ENCODE results near the gene ZNF750. TPM values are rescaled to one million over a fixed set of nuclear protein-coding genes. Genes with fewer than 3 reads are reported as not detected.

Gene ZNF750
- total RNA-seq, 1 donor from 2014 or later: not detected

GRCh38 chr17:82860606-82861392 is 21.0 kb upstream of the ZNF750 start:
- intact Hi-C loops (cut with micrococcal nuclease): loop anchor here (1.0 kb wide), 1 partner anchor 78 kb away; no protein-coding TSS in a partner anchor

GRCh38 chr17:82859431-82860403 is 19.9 kb upstream of the ZNF750 start:
- intact Hi-C loops (cut with micrococcal nuclease): loop anchor here (1.0 kb wide), 1 partner anchor 77 kb away; no protein-coding TSS in a partner anchor

- intact Hi-C loops (cut with micrococcal nuclease): no loop called here
These were observed 18.7 kb upstream of the ZNF750 start for GRCh38 chr17:82858376-82859126.

- intact Hi-C loops (cut with micrococcal nuclease): no loop called here
These were observed 16.5 kb upstream of the ZNF750 start for GRCh38 chr17:82856361-82856760.

DNA sequence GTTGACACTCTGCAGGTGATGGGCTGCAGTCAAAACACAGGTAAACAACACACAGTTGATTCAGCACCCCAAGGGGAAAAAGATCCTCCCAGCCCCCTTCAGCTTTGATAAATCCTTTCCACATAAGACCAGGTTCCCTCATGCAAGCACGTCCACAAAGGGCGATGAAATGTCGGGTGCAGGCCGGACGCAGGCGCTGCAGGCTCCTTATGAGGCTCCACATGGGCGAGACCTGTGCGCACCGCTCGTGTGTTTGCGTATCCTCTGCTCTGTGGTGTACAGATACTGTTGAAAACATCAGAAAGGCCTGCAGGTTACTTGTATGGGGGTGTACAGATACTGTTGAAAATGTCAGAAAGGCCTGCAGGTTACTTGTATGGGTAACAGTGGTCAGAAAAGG is 14.4 kb upstream of the ZNF750 start:
- intact Hi-C loops (cut with micrococcal nuclease): no loop called here

GRCh38 chr17:82851381-82851780 is 11.6 kb upstream of the ZNF750 start:
- intact Hi-C loops (cut with micrococcal nuclease): no loop called here

DNA sequence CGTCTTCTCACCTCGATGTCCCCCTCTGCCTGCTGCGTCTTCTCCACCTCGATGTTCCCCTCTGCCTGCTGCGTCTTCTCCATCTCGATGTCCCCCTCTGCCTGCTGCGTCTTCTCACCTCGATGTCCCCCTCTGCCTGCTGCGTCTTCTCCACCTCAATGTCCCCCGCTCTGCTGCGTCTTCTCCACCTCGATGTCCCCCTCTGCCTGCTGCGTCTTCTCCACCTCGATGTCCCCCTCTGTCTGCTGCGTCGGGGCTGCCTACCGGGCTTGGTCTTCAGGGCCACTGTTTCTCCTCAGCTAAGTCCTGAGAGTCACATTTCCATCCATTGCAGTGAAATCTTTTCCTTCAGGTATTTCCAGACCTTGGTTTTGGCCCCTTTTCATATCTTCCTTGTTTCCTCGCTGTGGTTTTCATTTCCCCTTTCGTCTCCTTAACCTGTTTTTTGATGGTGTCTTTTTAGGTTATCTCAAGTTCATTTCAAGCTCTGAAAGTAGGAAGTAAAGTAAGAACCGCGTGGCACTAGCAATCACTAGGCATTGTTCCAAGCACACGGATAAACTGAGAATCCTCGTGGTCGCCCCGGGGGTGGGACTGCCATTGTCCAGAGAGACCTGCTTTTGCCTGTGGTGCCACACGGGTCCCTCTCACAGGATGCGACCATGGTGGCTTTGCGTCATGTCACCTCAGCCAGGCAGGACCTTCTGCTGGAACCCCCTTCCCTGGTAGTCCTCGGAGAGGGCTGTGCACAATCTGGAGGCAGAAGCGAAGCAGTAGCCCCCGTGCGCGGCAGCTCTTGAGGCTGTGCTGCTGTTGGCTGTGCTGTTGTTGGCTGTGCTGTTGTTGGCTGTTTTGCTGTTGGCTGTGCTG is 9.5 kb upstream of the ZNF750 start:
- intact Hi-C loops (cut with micrococcal nuclease): no loop called here

GRCh38 chr17:82848022-82848592 is 8.3 kb upstream of the ZNF750 start:
- intact Hi-C loops (cut with micrococcal nuclease): no loop called here

DNA sequence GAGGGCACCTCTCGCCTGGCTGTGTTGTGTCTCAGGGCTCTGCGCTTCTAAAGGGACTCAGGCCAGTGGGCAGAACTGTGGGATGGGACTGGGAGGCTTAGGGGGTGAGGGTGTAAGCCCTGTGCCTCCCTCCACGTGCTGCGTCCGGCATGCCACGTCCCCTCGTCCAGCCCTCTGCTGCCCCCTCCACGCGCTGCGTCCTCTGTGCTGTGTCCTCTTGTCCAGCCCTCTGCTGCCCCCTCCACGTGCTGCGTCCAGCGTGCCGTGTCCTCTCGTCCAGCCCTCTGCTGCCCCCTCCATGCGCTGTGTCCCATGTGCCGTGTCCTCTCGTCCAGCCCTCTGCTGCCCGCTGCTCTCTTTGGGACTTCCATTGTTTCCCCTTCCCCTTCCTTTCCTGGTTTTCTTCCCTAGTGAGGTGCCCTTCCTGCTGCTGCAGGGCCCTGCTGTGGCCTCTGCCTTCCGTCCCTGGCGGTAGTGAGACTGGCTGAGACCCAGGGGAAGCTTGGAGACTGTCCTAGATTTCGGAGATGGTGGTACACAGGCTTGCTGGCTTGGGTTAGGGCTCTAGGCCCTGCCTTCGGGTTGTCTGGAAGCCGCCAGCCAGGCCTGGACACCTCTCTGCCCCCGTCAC is 6.4 kb upstream of the ZNF750 start:
- intact Hi-C loops (cut with micrococcal nuclease): no loop called here

GRCh38 chr17:82845163-82845807 is 5.5 kb upstream of the ZNF750 start:
- intact Hi-C loops (cut with micrococcal nuclease): no loop called here

DNA sequence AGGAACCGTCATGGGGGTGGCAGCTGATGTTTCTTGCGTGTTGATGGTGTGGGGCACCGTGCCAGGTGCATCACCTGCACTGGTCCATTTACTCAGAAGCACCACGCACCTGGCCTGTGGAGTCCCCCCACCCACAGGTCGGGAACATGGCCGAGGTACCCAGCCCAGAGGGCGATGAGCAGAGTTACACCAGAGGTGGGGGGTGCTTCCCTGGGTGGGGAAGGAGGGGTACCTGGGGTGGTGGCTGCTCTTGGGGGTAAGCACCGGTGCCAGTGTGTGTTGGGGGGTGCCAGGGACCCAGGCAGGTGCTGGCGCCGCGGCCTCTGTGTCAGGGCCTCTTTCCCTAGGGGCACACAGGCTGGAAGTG is 5.0 kb upstream of the ZNF750 start:
- intact Hi-C loops (cut with micrococcal nuclease): no loop called here

DNA sequence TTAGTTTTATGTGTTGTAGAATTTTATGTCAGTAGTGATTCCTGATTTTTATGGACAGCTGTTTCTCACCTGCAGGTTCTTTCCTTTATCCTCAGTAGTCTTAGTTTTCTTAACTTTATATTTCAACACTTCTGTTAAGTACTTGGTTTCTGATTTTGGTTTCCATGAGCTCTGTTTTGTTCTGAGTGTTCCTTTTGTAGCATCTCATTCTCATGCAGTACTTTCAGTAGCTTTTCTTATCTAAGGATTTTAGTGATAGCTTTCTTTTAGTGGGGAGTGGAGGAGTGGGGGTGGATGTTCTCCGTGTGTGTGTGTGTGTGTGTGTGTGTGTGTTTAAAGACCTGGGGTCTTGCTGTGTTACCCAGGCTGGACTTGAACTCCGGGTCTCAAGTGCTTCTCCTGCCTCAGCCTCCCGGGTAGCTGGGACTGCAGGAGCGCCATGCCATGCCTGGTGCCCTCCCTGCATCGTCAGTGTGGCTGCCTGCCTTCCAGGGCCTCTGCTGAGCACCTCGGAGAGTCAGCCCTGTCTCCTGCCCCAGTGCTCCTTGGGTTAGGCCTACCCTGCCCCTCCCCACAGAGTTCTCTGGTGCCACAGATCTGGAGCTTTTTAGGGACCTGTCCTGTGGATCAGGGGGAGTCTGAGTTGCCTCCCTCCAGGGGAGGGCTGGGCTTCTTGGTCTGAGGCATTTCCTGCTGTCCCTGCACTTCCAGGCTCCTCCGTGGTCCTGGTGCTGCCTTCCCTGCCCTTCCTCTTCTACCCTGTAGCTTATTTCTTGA is 4.3 kb upstream of the ZNF750 start:
- intact Hi-C loops (cut with micrococcal nuclease): no loop called here

DNA sequence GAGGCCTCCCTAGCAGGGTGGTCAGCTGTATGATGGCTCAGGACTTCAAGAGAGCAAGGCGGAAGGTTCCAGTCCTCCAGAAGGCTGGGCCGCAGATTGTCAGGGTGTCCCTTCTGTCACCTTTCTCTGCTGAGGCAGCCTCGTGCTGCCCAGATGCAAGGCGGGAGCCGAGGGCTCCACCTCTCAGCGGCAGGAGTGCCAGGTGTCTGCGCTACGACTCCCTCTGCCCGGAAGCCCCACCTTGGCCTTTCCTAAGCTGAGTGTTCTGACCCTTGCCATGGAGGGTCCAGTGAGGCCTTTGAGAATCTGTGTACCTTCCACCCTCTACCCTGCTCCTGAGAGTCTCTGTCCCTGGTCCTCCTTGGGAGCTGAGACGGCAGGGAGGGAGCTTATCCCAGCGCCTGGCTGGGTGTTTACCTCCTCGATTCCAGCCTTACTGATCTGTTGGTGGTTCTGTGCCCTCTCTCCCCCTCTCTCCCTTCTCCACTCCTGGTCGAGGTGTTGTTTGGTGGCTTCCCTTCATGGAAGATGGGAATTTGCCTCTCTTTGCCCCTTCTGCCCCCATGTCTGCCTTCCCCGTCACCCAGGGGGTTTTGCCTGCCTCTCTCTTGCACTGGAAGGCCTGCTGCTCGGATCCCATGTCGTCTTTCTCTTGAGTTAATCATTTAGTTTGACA is 2.2 kb upstream of the ZNF750 start:
- intact Hi-C loops (cut with micrococcal nuclease): no loop called here

GRCh38 chr17:82840431-82840831 is 609 bp upstream of the ZNF750 start:
- intact Hi-C loops (cut with micrococcal nuclease): no loop called here

DNA sequence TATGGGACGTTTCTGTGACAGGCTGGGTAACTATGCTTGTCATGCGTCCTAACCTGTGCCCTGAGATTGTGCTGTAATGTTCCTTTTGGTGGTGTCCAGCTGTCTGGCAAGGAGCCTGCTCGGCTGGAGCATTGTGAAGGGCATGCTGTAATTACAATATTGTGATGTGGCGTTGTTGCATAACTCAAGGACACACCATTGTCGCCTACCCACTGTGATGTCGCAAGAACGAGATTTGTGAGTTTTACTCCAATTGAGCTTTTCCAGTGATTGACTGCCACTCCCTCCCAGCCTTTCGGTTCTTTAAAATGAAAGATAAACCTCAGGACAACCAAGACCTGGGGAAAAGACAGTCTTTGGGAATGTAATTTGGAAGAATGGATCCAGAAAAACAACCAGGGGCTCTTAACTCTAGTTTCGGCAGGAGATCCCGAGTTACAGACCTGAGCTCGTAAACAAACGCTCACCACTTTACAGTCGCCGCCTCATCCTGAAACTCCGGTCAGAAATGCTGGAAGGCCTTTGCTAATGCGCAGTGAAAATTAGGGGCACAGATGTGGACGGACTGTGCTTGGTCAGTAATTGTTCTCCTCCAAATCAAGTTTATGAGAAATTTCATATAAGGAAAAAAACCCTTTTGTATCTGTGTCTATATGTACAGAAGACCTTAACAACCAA is 1.3 kb downstream of the ZNF750 start:
- intact Hi-C loops (cut with micrococcal nuclease): no loop called here

- intact Hi-C loops (cut with micrococcal nuclease): no loop called here
These were observed 2.1 kb downstream of the ZNF750 start for GRCh38 chr17:82837586-82838320.
